HEK293 (cell line): Measurements from ENCODE around the gene CWC25.

Experiments
- ATF2 ChIP-seq: fragments of 450-650 bp; formaldehyde crosslinking; IDR thresholded peaks from 2 replicates; pipeline ENCODE4 v1.5.1; 2016; ENCODE audit warnings: missing biosample characterization, missing genetic modification characterization, low read depth
- CTCF ChIP-seq: fragments of 450-650 bp; formaldehyde crosslinking; IDR thresholded peaks from 2 replicates; pipeline ENCODE4 v1.5.1; 2016; ENCODE audit warnings: missing biosample characterization, missing genetic modification characterization
- YY1 ChIP-seq: fragments of 450-650 bp; formaldehyde crosslinking; IDR thresholded peaks from 2 replicates; pipeline ENCODE4 v1.5.1; 2018; ENCODE audit warnings: missing biosample characterization, missing genetic modification characterization
- ZNF148 ChIP-seq: fragments of 450-650 bp; formaldehyde crosslinking; IDR thresholded peaks from 2 replicates; pipeline ENCODE4 v1.5.0; 2017; ENCODE audit warnings: missing biosample characterization, missing genetic modification characterization, borderline replicate concordance
- ZNF274 ChIP-seq, 2 experiments: fragments of 200-500 bp in 1 of 2; fragments of 450-650 bp in 1 of 2; sonication (Bioruptor generic) in 1 of 2; formaldehyde crosslinking in 1 of 2; IDR thresholded peaks; 2 replicates each; pipeline versions ENCODE4 v1.5.1 to v1.6.1; 2014 to 2016; ENCODE audit warnings: borderline replicate concordance in 1 of 2, inconsistent platforms in 1 of 2, low read length in 1 of 2, missing biosample characterization in 1 of 2, missing genetic modification characterization in 1 of 2
- ZNF292 ChIP-seq: fragments of 450-650 bp; formaldehyde crosslinking; IDR thresholded peaks from 2 replicates; pipeline ENCODE4 v1.5.1; 2016; ENCODE audit warnings: low read depth, missing biosample characterization, missing genetic modification characterization, borderline replicate concordance

GRCh38 chr17:38861399-38861843, 36.3 kb upstream of the CWC25 start:
- TF ChIP-seq YY1 (tag by site-specific recombination) (no peak), ATF2 (no peak), CTCF (tag by site-specific recombination) (no peak), ZNF292 (tag by site-specific recombination) (no peak), ZNF274 (IDR thresholded peaks at IDR 0.05; ENCODE audit: low read length) (no peak), ZNF274 (tag by site-specific recombination; IDR thresholded peaks at IDR 0.05; ENCODE audit: borderline replicate concordance) (no peak), ZNF148 (tag by site-specific recombination) (no peak)
